SU-DHL-6 (cell line): Measurements from ENCODE around the gene LIME1.

Experiments used
- H2AFZ ChIP-seq: fragments of 200-600 bp; sonication (generic); 2 replicates; pipeline ENCODE4 v1.6.1; 2014; ENCODE audit warnings: low read depth, mild to moderate bottlenecking, moderate library complexity, mixed read lengths, antibody characterized with exemption, low read length; ENCODE audit not compliant: severe bottlenecking
- H3F3A ChIP-seq: fragments of 200-600 bp; shearing (Covaris generic); 2 replicates; pipeline ENCODE4 v1.6.0; 2016; ENCODE audit warnings: antibody characterized with exemption, mild to moderate bottlenecking; ENCODE audit not compliant: insufficient read depth
- H3K27ac ChIP-seq: fragments of 200-600 bp; sonication (generic); 2 replicates; pipeline ENCODE4 v1.5.1; 2016; ENCODE audit warnings: low read depth, mild to moderate bottlenecking, low read length, moderate library complexity, mixed read lengths
- H3K27me3 ChIP-seq: fragments of 200-600 bp; sonication (generic), shearing (Covaris generic); 2 replicates; pipeline ENCODE4 v1.6.0; 2014; ENCODE audit warnings: mild to moderate bottlenecking, low read length
- H3K36me3 ChIP-seq: fragments of 200-600 bp; sonication (generic); 2 replicates; pipeline ENCODE4 v1.6.1; 2014; ENCODE audit warnings: mild to moderate bottlenecking, low read length, mixed read lengths
- H3K4me2 ChIP-seq: fragments of 300-600, 200-600 bp; shearing (Covaris generic), sonication (generic); 2 replicates; pipeline ENCODE4 v1.6.0; 2014; ENCODE audit warnings: low read length, low read depth, mild to moderate bottlenecking; ENCODE audit not compliant: poor library complexity, severe bottlenecking
- H3K4me3 ChIP-seq: fragments of 200-600 bp; sonication (generic); 2 replicates; pipeline ENCODE4 v1.5.1; 2014; ENCODE audit warnings: antibody characterized with exemption, low read length, mild to moderate bottlenecking, mixed read lengths; ENCODE audit not compliant: insufficient read depth, poor library complexity, severe bottlenecking
- H3K79me2 ChIP-seq: fragments of 200-600 bp; sonication (generic); 2 replicates; pipeline ENCODE4 v1.6.1; 2014; ENCODE audit warnings: mild to moderate bottlenecking, low read length, moderate library complexity; ENCODE audit not compliant: insufficient read depth
- H3K9ac ChIP-seq: fragments of 200-600 bp; sonication (generic); 2 replicates; pipeline ENCODE4 v1.7.0; 2014; ENCODE audit warnings: mild to moderate bottlenecking, low read length
- H3K9me2 ChIP-seq: fragments of 200-600 bp; sonication (generic); replicated peaks from 2 replicates; pipeline ENCODE4 v1.6.1; 2014; ENCODE audit warnings: low read length; ENCODE audit not compliant: insufficient read depth
- H3K9me3 ChIP-seq: fragments of 200-600 bp; sonication (generic); 2 replicates; pipeline ENCODE4 v1.6.1; 2014; ENCODE audit warnings: low read length, mixed read lengths; ENCODE audit not compliant: insufficient read depth
- H4K20me1 ChIP-seq: fragments of 200-600 bp; sonication (generic); 2 replicates; pipeline ENCODE4 v1.6.1; 2014; ENCODE audit warnings: low read depth, mild to moderate bottlenecking, antibody characterized with exemption, low read length, moderate library complexity, mixed read lengths
- CTCF ChIP-seq: fragments of 200-600 bp; sonication (generic); IDR thresholded peaks from one replicate; pipeline ENCODE4 v1.5.1; 2017; ENCODE audit warnings: antibody characterized with exemption, mild to moderate bottlenecking, low read length, moderate library complexity; ENCODE audit not compliant: insufficient read depth, poor library complexity, severe bottlenecking
- EZH2phosphoT487 ChIP-seq: fragments of 200-600 bp; sonication (generic), shearing (Covaris generic); conservative IDR thresholded peaks from 2 replicates; pipeline ENCODE4 v1.6.1; 2018; ENCODE audit warnings: mild to moderate bottlenecking, antibody characterized with exemption, low read length, moderate library complexity, mixed read lengths

The LIME1 gene

GRCh38 chr20:63693733-63694583 is 42.5 kb upstream of the LIME1 start:
- H3F3A ChIP-seq: no peaks in the 10 kb centered on the region
- no peaks in the 10 kb centered on the region for H3K9me2 ChIP-seq
- no peak overlapping the region for H2AFZ ChIP-seq

GRCh38 chr20:63694584-63695423 is 41.7 kb upstream of the LIME1 start:
- no peaks in the 10 kb centered on the region for H4K20me1 ChIP-seq

More at GRCh38 chr20:63693733-63694583, 42.5 kb upstream of the LIME1 start:
- H3K79me2 ChIP-seq: no peaks in the 10 kb centered on the region
- H3K9me3 ChIP-seq: no peaks in the 10 kb centered on the region
- no peaks in the 10 kb centered on the region for H3K36me3 ChIP-seq
- no peak overlapping the region for H3K27ac ChIP-seq
- no peak for TF ChIP-seq EZH2phosphoT487
- no peak for TF ChIP-seq CTCF
- H3K9ac ChIP-seq: no peak overlapping the region
- no peaks in the 10 kb centered on the region for H4K20me1 ChIP-seq
- H3K27me3 ChIP-seq: no peaks in the 10 kb centered on the region
- no peak overlapping the region for H3K4me2 ChIP-seq
- no peak overlapping the region for H3K4me3 ChIP-seq

More at GRCh38 chr20:63694584-63695423, 41.7 kb upstream of the LIME1 start:
- Histone ChIP-seq H3K9me3 (no peaks in the 10 kb centered on the region), H3K4me2 (no peak overlapping the region), H3K79me2 (no peaks in the 10 kb centered on the region), H3K4me3 (no peak overlapping the region), H3K36me3 (no peaks in the 10 kb centered on the region), H3K27ac (no peak overlapping the region), H3K9ac (no peak overlapping the region), H3K9me2 (no peaks in the 10 kb centered on the region), H2AFZ (no peak overlapping the region), H3K27me3 (no peaks in the 10 kb centered on the region), H3F3A (no peaks in the 10 kb centered on the region)
- TF ChIP-seq CTCF (no peak), EZH2phosphoT487 (no peak)
